T-helper 2 cell treated with Interferon-gamma antibody and Interleukin-4, amounts not matched to agents 100 ng/mL and 5 ng/mL, for 36 hours (primary cell): ENCODE measurements around the gene MAN1A1. TPM values are rescaled to one million over a fixed set of nuclear protein-coding genes. Genes with fewer than 3 reads are reported as not detected.

ENCODE experiments used
- intact Hi-C: fragments of 100-400 bp; cut with micrococcal nuclease; formaldehyde crosslinking; loops from one replicate; pipeline ENCODE4 v1.15.1; 2023
- total RNA-seq: library from RNA; stranded (reverse); gene quantifications from 2 replicates; pipeline ENCODE4 v1.2.3, GENCODE V29; 2022

MAN1A1 gene
- total RNA-seq, 1 donor from 2014 or later: 24.2 TPM

GRCh38 chr6:119129968-119130484 lies 219.5 kb downstream of the MAN1A1 start:
- intact Hi-C loops: loop anchor here (1.0 to 2.0 kb wide), 2 partner anchors 220 to 849 kb away; no protein-coding TSS in a partner anchor

- intact Hi-C loops: loop anchor here (1.0 to 2.0 kb wide), 2 partner anchors 221 to 849 kb away; no protein-coding TSS in a partner anchor
These were observed 220.2 kb downstream of the MAN1A1 start for GRCh38 chr6:119129148-119129967.

- intact Hi-C loops: loop anchor here (2.0 kb wide), 1 partner anchor 850 kb away; no protein-coding TSS in a partner anchor
These were observed 221.2 kb downstream of the MAN1A1 start for GRCh38 chr6:119128252-119128912.

- intact Hi-C loops: loop anchor here (2.0 kb wide), 1 partner anchor 851 kb away; no protein-coding TSS in a partner anchor
These were observed 221.9 kb downstream of the MAN1A1 start for GRCh38 chr6:119127627-119128026.
